Sigmoid colon (tissue), 4 donors: ENCODE results near the gene SPATA19.

Experiments
- EP300 ChIP-seq, 4 donors: sonication (generic); formaldehyde crosslinking; IDR thresholded peaks; one replicate each; pipeline ENCODE4 v1.6.1; 2017; ENCODE audit warnings: antibody characterized with exemption in 4 of 4
- POLR2A ChIP-seq, 2 donors: fragments of 450-650 bp; IDR thresholded peaks; one replicate each; pipeline ENCODE4 v1.6.1; 2016; ENCODE audit warnings: antibody characterized with exemption in 2 of 2, mild to moderate bottlenecking in 2 of 2, moderate library complexity in 2 of 2
- TF ChIP-seq, protein P1 (sequence below), 4 experiments: fragments of 450-650 bp in 3 of 4; fragments of 200-600 bp in 1 of 4; IDR thresholded peaks; one replicate each; pipeline ENCODE4 v1.5.1; 2016 to 2019; ENCODE audit warnings: antibody characterized with exemption in 4 of 4, mild to moderate bottlenecking in 3 of 4, moderate library complexity in 2 of 4

DNA sequence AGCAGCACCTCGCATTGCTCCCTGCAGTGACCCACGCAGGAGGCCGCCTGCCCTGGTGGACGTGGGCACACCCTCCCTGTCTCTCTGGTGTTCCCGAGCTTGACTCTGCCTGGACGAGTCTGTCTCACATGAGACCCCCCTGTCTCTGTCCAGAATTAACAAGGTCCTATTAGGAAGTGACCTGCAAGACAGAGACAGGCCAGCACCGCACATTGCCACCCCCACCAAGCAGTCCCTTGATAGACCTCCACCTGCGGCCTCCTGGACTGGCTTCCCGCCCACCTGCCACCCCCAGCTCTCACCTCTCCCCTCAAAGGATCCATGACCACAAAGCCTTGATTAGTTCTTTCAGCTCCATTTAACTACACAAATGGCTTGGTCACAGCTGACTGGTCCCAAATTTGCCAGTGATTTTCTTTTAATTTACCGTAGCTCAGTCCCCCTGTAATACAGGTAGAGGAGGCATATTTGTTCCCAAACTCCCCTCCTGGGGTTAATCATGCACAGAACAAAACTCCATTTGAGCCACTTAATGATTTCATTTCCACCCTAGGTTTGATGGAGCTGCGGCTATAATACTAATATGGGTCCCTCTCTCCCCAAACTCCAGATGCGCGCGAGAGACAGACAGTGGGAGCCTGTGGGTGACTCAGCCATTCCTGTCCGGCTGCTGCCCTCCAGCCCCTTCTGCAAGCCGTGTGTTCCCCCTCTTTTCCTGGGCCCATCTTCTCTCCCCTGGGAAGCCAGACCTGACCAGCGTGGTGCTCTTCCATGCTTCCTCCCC lies 11.2 kb downstream of the SPATA19 start:
- TF ChIP-seq, protein P1, sequence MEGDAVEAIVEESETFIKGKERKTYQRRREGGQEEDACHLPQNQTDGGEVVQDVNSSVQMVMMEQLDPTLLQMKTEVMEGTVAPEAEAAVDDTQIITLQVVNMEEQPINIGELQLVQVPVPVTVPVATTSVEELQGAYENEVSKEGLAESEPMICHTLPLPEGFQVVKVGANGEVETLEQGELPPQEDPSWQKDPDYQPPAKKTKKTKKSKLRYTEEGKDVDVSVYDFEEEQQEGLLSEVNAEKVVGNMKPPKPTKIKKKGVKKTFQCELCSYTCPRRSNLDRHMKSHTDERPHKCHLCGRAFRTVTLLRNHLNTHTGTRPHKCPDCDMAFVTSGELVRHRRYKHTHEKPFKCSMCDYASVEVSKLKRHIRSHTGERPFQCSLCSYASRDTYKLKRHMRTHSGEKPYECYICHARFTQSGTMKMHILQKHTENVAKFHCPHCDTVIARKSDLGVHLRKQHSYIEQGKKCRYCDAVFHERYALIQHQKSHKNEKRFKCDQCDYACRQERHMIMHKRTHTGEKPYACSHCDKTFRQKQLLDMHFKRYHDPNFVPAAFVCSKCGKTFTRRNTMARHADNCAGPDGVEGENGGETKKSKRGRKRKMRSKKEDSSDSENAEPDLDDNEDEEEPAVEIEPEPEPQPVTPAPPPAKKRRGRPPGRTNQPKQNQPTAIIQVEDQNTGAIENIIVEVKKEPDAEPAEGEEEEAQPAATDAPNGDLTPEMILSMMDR (IDR thresholded peaks at IDR 0.05) = no peak
- TF ChIP-seq EP300 (IDR thresholded peaks at IDR 0.05) = no peak
- TF ChIP-seq POLR2A (IDR thresholded peaks at IDR 0.05) = no peak
